Fibroblast of mammary gland (primary cell): ENCODE data around the gene DNAJC1.

ENCODE experiments used
- DNase-seq: peaks from one replicate; pipeline ENCODE4 v3.0.0-alpha.2; 2010; ENCODE audit warnings: low read depth
- H3K4me3 ChIP-seq: 2 replicates; pipeline ENCODE4 v1.5.1; 2011; ENCODE audit warnings: low read depth, mild to moderate bottlenecking, low read length, moderate library complexity; ENCODE audit not compliant: control insufficient read depth
- TF ChIP-seq, protein P1 (sequence below): conservative IDR thresholded peaks from 2 replicates; pipeline ENCODE4 v1.5.1; 2011; ENCODE audit warnings: low read depth, low read length, inconsistent platforms; ENCODE audit not compliant: control insufficient read depth, insufficient read depth

The DNAJC1 gene

GRCh38 chr10:21919906-21920305, 83.6 kb downstream of the DNAJC1 start:
- TF ChIP-seq, protein P1, sequence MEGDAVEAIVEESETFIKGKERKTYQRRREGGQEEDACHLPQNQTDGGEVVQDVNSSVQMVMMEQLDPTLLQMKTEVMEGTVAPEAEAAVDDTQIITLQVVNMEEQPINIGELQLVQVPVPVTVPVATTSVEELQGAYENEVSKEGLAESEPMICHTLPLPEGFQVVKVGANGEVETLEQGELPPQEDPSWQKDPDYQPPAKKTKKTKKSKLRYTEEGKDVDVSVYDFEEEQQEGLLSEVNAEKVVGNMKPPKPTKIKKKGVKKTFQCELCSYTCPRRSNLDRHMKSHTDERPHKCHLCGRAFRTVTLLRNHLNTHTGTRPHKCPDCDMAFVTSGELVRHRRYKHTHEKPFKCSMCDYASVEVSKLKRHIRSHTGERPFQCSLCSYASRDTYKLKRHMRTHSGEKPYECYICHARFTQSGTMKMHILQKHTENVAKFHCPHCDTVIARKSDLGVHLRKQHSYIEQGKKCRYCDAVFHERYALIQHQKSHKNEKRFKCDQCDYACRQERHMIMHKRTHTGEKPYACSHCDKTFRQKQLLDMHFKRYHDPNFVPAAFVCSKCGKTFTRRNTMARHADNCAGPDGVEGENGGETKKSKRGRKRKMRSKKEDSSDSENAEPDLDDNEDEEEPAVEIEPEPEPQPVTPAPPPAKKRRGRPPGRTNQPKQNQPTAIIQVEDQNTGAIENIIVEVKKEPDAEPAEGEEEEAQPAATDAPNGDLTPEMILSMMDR = no peak

GRCh38 chr10:21919117-21919516, 84.4 kb downstream of the DNAJC1 start:
- TF ChIP-seq, protein P1 = no peak
- DNase-seq = no peak
- no peak overlapping the region for H3K4me3 ChIP-seq

More at GRCh38 chr10:21919906-21920305, 83.6 kb downstream of the DNAJC1 start:
- H3K4me3 ChIP-seq = no peak overlapping the region
- DNase-seq = no peak

DNA sequence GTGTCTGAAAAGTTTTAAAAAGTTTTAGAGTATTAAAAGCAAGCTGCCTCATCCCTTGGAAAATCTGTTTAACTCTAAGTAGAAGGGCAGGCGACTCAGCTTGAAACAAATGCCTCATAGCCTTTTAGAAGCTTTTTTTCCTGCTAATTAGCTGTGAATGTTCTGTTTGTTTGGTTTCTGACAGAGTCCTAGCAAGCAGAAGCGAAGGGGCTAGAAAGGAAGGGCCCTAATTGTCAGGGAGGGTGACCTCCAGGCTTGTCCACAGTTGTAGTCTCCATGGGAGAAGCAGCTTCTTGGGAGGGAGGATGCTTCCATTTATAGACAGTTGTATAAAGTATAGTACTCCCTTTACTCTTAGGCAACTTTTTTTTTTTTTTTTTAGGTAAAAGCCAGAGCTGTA, 90.9 kb downstream of the DNAJC1 start:
- TF ChIP-seq, protein P1 = no peak
- DNase-seq = no peak
- no peak overlapping the region for H3K4me3 ChIP-seq

- no peak overlapping the region for H3K4me3 ChIP-seq
- no peak for DNase-seq
- TF ChIP-seq, protein P1 = no peak
Observed at GRCh38 chr10:21910798-21911197, 92.7 kb downstream of the DNAJC1 start.

- TF ChIP-seq, protein P1 = no peak
- no peak overlapping the region for H3K4me3 ChIP-seq
- DNase-seq = no peak
Observed at GRCh38 chr10:21907436-21907835, 96.1 kb downstream of the DNAJC1 start.

DNA sequence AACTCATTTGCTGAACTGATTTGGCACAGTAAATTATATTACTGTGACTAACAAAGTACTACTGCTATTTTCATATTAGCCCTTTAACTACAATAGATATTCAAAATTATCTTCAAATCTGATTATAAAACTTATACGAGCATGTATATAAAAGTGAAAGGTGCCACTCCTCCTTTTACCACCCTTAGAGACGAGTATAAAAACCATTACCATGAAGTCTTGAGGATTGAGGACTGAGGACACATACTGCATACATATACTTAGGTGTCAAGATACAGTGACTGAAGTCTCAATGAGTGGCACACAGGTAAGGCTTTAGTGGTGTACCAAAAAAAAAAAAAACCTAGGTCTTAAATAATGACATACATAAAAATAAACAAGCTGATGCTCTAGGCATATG, 98.6 kb downstream of the DNAJC1 start:
- no peak for DNase-seq
- no peak overlapping the region for H3K4me3 ChIP-seq
- TF ChIP-seq, protein P1 = no peak

DNA sequence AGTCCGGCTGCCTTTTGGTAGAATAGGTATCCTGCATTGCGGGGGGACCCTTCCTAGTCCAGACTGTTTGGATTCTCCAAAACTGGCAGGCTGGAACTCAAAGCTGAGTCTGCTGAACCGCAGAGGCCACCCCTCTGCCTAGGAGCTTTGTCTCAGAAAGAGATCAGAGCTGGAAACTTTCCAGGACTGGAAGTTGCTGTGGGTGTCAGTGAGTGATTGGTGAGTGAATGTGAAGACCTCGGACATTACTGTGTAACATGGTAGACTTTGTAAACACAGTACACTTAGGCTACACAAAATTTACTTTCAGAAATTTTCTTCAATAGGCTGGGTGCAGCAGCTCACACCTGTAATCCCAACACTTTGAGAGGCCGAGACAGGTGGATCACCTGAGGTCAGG, 103.8 kb downstream of the DNAJC1 start:
- no peak overlapping the region for H3K4me3 ChIP-seq
- TF ChIP-seq, protein P1 = no peak

More for the DNA sequence above, 103.8 kb downstream of the DNAJC1 start:
- DNase-seq = no peak
